Neural cell (in vitro differentiated cells): ENCODE results near the gene KRT14. TPM values are rescaled to one million over a fixed set of nuclear protein-coding genes. Genes with fewer than 3 reads are reported as not detected.

Source experiments
- H2AFZ ChIP-seq: fragments of 200-600, 300-800 bp; sonication (generic), shearing (Covaris generic); 2 replicates; pipeline ENCODE4 v1.6.0; 2014; ENCODE audit warnings: low read depth, mild to moderate bottlenecking, antibody characterized with exemption, low read length, moderate library complexity
- H3F3A ChIP-seq: fragments of 200-600 bp; shearing (Covaris generic); 2 replicates; pipeline ENCODE4 v1.6.1; 2016; ENCODE audit warnings: mild to moderate bottlenecking, moderate library complexity, mixed read lengths, antibody characterized with exemption, low read length; ENCODE audit not compliant: insufficient read depth, poor library complexity, severe bottlenecking
- H3K27ac ChIP-seq: fragments of 200-600, 300-800 bp; sonication (generic), shearing (Covaris generic); 2 replicates; pipeline ENCODE4 v1.5.1; 2014; ENCODE audit warnings: mild to moderate bottlenecking, low read length, moderate library complexity
- H3K27me3 ChIP-seq: fragments of 300-800, 200-600 bp; sonication (generic), shearing (Covaris generic); 2 replicates; pipeline ENCODE4 v1.6.0; 2014; ENCODE audit warnings: mild to moderate bottlenecking, low read depth, low read length, moderate library complexity; ENCODE audit not compliant: insufficient read depth
- H3K36me3 ChIP-seq: fragments of 300-800, 200-600 bp; sonication (generic), shearing (Covaris generic); 2 replicates; pipeline ENCODE4 v1.5.1; 2014; ENCODE audit warnings: mild to moderate bottlenecking, antibody characterized with exemption, low read length, moderate library complexity; ENCODE audit not compliant: insufficient read depth
- H3K4me2 ChIP-seq: fragments of 300-800, 200-600 bp; sonication (generic), shearing (Covaris generic); 2 replicates; pipeline ENCODE4 v1.6.0; 2014; ENCODE audit warnings: mild to moderate bottlenecking, low read length
- H3K4me3 ChIP-seq: fragments of 300-800, 200-600 bp; sonication (generic), shearing (Covaris generic); 2 replicates; pipeline ENCODE4 v1.5.1; 2014; ENCODE audit warnings: mild to moderate bottlenecking, low read length, moderate library complexity
- H3K79me2 ChIP-seq: fragments of 200-600 bp; shearing (Covaris generic); replicated peaks from 2 replicates; pipeline ENCODE4 v1.6.0; 2014; ENCODE audit warnings: mild to moderate bottlenecking, low read length, moderate library complexity; ENCODE audit not compliant: insufficient read depth
- H3K9ac ChIP-seq: fragments of 300-800, 200-600 bp; sonication (generic), shearing (Covaris generic); 2 replicates; pipeline ENCODE4 v1.6.1; 2016; ENCODE audit warnings: mild to moderate bottlenecking, low read length, mixed read lengths
- H3K9me2 ChIP-seq: fragments of 200-600 bp; shearing (Covaris generic); 2 replicates; pipeline ENCODE4 v1.6.1; 2016; ENCODE audit warnings: mild to moderate bottlenecking, low read length, mixed read lengths; ENCODE audit not compliant: insufficient read depth
- H3K9me3 ChIP-seq: fragments of 200-600, 300-800 bp; sonication (generic), shearing (Covaris generic); 2 replicates; pipeline ENCODE4 v1.6.1; 2016; ENCODE audit warnings: mild to moderate bottlenecking, mixed run types, low read length, moderate library complexity, mixed read lengths
- H4K20me1 ChIP-seq: fragments of 200-600 bp; shearing (Covaris generic); 2 replicates; pipeline ENCODE4 v1.6.1; 2016; ENCODE audit warnings: mild to moderate bottlenecking, mixed run types; ENCODE audit not compliant: insufficient read depth
- EP300 ChIP-seq: fragments of 450-650 bp; conservative IDR thresholded peaks from 2 replicates; pipeline ENCODE4 v1.6.1; 2014; ENCODE audit warnings: antibody characterized with exemption, mild to moderate bottlenecking, moderate library complexity; ENCODE audit not compliant: poor library complexity, severe bottlenecking
- EZH2 ChIP-seq: fragments of 200-600, 300-800 bp; shearing (Covaris generic), sonication (generic); IDR thresholded peaks from 2 replicates; pipeline ENCODE4 v1.6.1; 2014; ENCODE audit warnings: antibody characterized with exemption, low read length, borderline replicate concordance, mild to moderate bottlenecking; ENCODE audit not compliant: insufficient read depth, poor library complexity, severe bottlenecking
- MXI1 ChIP-seq: fragments of 450-650 bp; conservative IDR thresholded peaks from 2 replicates; pipeline ENCODE4 v1.6.1; 2014; ENCODE audit warnings: antibody characterized with exemption, mild to moderate bottlenecking; ENCODE audit not compliant: poor library complexity, severe bottlenecking
- POLR2AphosphoS5 ChIP-seq: IDR thresholded peaks from 2 replicates; pipeline ENCODE4 v1.6.1; 2012
- RAD21 ChIP-seq: fragments of 450-650 bp; conservative IDR thresholded peaks from 2 replicates; pipeline ENCODE4 v1.6.1; 2014; ENCODE audit warnings: antibody characterized with exemption, mild to moderate bottlenecking, moderate library complexity
- SMC3 ChIP-seq: fragments of 450-650 bp; conservative IDR thresholded peaks from 2 replicates; pipeline ENCODE4 v1.6.1; 2014; ENCODE audit warnings: antibody characterized with exemption, mild to moderate bottlenecking, moderate library complexity; ENCODE audit not compliant: poor library complexity
- TAF1 ChIP-seq: IDR thresholded peaks from 2 replicates; pipeline ENCODE4 v1.6.1; 2012; ENCODE audit warnings: low read depth
- polyA plus RNA-seq: library from polyadenylated mRNA; depleted of rRNA; stranded (reverse); fragments of >200 nt; gene quantifications from 2 replicates; pipeline ENCODE4 v1.2.3, GENCODE V29; 2014
- TF ChIP-seq, protein P1 (sequence below): fragments of 450-650 bp; IDR thresholded peaks from 2 replicates; pipeline ENCODE4 v1.5.1; 2014; ENCODE audit warnings: antibody characterized with exemption, mild to moderate bottlenecking, moderate library complexity; ENCODE audit not compliant: poor library complexity, severe bottlenecking
- TF ChIP-seq, protein P2 (sequence below): IDR thresholded peaks from 2 replicates; pipeline ENCODE4 v1.6.1; 2012; ENCODE audit warnings: borderline replicate concordance

The KRT14 gene
- polyA plus RNA-seq, 1 donor from 2014 or later = not detected

DNA sequence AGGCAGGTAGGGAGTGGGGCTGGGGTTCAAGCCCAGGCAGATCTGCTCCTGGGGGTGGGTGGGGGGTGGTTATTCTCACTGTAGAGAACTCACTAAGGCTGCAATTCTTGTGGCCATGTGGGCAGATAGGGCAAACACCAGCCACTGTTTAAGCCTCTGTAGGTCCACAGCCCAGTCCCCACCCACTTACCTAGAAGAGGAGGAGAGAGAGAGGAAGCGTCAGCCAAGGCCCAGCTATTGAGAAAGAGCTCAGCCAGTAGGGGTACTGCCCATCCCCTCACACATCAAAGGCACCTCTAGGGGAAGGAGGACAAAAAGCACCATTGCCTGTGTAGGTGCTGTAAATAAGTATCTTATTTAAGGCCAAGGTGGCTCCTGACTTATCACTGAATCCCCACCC, 13.0 kb upstream of the KRT14 start:
- Histone ChIP-seq H3F3A (no peaks in the 10 kb centered on the region), H3K9ac (no peak overlapping the region), H3K4me3 (no peak overlapping the region), H2AFZ (no peak overlapping the region), H3K27ac (no peak overlapping the region), H3K4me2 (no peak overlapping the region), H3K9me3 (no peaks in the 10 kb centered on the region), H3K79me2 (no peaks in the 10 kb centered on the region), H4K20me1 (no peaks in the 10 kb centered on the region), H3K36me3 (no peaks in the 10 kb centered on the region), H3K9me2 (no peaks in the 10 kb centered on the region), H3K27me3 (no peaks in the 10 kb centered on the region)
- no peak for TF ChIP-seq RAD21
- TF ChIP-seq, protein P1, sequence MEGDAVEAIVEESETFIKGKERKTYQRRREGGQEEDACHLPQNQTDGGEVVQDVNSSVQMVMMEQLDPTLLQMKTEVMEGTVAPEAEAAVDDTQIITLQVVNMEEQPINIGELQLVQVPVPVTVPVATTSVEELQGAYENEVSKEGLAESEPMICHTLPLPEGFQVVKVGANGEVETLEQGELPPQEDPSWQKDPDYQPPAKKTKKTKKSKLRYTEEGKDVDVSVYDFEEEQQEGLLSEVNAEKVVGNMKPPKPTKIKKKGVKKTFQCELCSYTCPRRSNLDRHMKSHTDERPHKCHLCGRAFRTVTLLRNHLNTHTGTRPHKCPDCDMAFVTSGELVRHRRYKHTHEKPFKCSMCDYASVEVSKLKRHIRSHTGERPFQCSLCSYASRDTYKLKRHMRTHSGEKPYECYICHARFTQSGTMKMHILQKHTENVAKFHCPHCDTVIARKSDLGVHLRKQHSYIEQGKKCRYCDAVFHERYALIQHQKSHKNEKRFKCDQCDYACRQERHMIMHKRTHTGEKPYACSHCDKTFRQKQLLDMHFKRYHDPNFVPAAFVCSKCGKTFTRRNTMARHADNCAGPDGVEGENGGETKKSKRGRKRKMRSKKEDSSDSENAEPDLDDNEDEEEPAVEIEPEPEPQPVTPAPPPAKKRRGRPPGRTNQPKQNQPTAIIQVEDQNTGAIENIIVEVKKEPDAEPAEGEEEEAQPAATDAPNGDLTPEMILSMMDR = no peak
- TF ChIP-seq MXI1 = no peak

GRCh38 chr17:41595585-41595984, 8.9 kb upstream of the KRT14 start:
- Histone ChIP-seq H3K36me3 (no peaks in the 10 kb centered on the region), H3K27me3 (no peaks in the 10 kb centered on the region), H3K4me2 (no peak overlapping the region), H3K27ac (no peak overlapping the region), H3F3A (no peaks in the 10 kb centered on the region), H3K9me2 (no peaks in the 10 kb centered on the region), H4K20me1 (no peaks in the 10 kb centered on the region), H3K4me3 (no peak overlapping the region), H2AFZ (no peak overlapping the region), H3K79me2 (no peaks in the 10 kb centered on the region), H3K9me3 (no peaks in the 10 kb centered on the region), H3K9ac (no peak overlapping the region)
- TF ChIP-seq TAF1 (no peak), SMC3 (no peak), MXI1 (no peak), EP300 (no peak), RAD21 (no peak), EZH2 (no peak), POLR2AphosphoS5 (no peak)
- TF ChIP-seq, protein P2, sequence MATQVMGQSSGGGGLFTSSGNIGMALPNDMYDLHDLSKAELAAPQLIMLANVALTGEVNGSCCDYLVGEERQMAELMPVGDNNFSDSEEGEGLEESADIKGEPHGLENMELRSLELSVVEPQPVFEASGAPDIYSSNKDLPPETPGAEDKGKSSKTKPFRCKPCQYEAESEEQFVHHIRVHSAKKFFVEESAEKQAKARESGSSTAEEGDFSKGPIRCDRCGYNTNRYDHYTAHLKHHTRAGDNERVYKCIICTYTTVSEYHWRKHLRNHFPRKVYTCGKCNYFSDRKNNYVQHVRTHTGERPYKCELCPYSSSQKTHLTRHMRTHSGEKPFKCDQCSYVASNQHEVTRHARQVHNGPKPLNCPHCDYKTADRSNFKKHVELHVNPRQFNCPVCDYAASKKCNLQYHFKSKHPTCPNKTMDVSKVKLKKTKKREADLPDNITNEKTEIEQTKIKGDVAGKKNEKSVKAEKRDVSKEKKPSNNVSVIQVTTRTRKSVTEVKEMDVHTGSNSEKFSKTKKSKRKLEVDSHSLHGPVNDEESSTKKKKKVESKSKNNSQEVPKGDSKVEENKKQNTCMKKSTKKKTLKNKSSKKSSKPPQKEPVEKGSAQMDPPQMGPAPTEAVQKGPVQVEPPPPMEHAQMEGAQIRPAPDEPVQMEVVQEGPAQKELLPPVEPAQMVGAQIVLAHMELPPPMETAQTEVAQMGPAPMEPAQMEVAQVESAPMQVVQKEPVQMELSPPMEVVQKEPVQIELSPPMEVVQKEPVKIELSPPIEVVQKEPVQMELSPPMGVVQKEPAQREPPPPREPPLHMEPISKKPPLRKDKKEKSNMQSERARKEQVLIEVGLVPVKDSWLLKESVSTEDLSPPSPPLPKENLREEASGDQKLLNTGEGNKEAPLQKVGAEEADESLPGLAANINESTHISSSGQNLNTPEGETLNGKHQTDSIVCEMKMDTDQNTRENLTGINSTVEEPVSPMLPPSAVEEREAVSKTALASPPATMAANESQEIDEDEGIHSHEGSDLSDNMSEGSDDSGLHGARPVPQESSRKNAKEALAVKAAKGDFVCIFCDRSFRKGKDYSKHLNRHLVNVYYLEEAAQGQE = no peak
- TF ChIP-seq, protein P1 = no peak
